Measurements from ENCODE around the gene AMH. TPM values are rescaled to one million over a fixed set of nuclear protein-coding genes. Genes with fewer than 3 reads are reported as not detected.

Gene AMH
- total RNA-seq, 1 donor from 2014 or later, result 0.52 TPM

GRCh38 chr19:2294687-2295335 lies 45.7 kb downstream of the AMH start:
- H3K9me3 ChIP-seq (ENCODE audit: control insufficient read depth in 3 of 3, low read length in 3 of 3), result no peaks in the 10 kb centered on the region
- peaks cover 26 to 37% (median 36%) of the 10 kb centered on the region in 3 donors for H3K27me3 ChIP-seq (ENCODE audit: control insufficient read depth in 3 of 3, insufficient read depth in 3 of 3, low read length in 3 of 3)
- H3K27ac ChIP-seq (ENCODE audit: low read depth, low read length), result peak overlapping the region; percentile 76
- H3K4me1 ChIP-seq (ENCODE audit: control insufficient read depth in 3 of 3, insufficient read depth in 3 of 3, low read length in 3 of 3), result peaks cover 14 to 35% (median 30%) of the 10 kb centered on the region in 3 donors
- no peaks in the 10 kb centered on the region for H3K36me3 ChIP-seq (ENCODE audit: control insufficient read depth in 3 of 3, insufficient read depth in 3 of 3, low read length in 3 of 3)
- peak overlapping the region in 2 of 3 donors; percentile 62 to 65 for H3K9ac ChIP-seq (ENCODE audit: low read depth in 1 of 3, low read length in 3 of 3)
- peak overlapping the region in 2 of 3 donors; percentile 52 to 63 for H3K4me3 ChIP-seq (ENCODE audit: low read length in 3 of 3)

GRCh38 chr19:2296141-2296540 lies 47.0 kb downstream of the AMH start:
- Histone ChIP-seq H3K4me1 (ENCODE audit: control insufficient read depth in 3 of 3, insufficient read depth in 3 of 3, low read length in 3 of 3) (peaks cover 13 to 22% (median 19%) of the 10 kb centered on the region in 3 donors), H3K27ac (ENCODE audit: low read depth, low read length) (no peak overlapping the region), H3K36me3 (ENCODE audit: control insufficient read depth in 3 of 3, insufficient read depth in 3 of 3, low read length in 3 of 3) (no peaks in the 10 kb centered on the region), H3K9me3 (ENCODE audit: control insufficient read depth in 3 of 3, low read length in 3 of 3) (no peaks in the 10 kb centered on the region), H3K9ac (ENCODE audit: low read depth in 1 of 3, low read length in 3 of 3) (no peak overlapping the region), H3K4me3 (ENCODE audit: low read length in 3 of 3) (no peak overlapping the region), H3K27me3 (ENCODE audit: control insufficient read depth in 3 of 3, insufficient read depth in 3 of 3, low read length in 3 of 3) (peaks cover 13 to 30% (median 30%) of the 10 kb centered on the region in 3 donors)

- H3K27me3 ChIP-seq (ENCODE audit: control insufficient read depth in 3 of 3, insufficient read depth in 3 of 3, low read length in 3 of 3), result peaks cover 8 to 19% (median 16%) of the 10 kb centered on the region in 3 donors
- no peak overlapping the region for H3K27ac ChIP-seq (ENCODE audit: low read depth, low read length)
Observed at GRCh38 chr19:2300533-2300932, 51.4 kb downstream of the AMH start.

More at GRCh38 chr19:2300533-2300932, 51.4 kb downstream of the AMH start:
- H3K9ac ChIP-seq (ENCODE audit: low read depth in 1 of 3, low read length in 3 of 3), result no peak overlapping the region
- no peaks in the 10 kb centered on the region for H3K36me3 ChIP-seq (ENCODE audit: control insufficient read depth in 3 of 3, insufficient read depth in 3 of 3, low read length in 3 of 3)
- H3K4me3 ChIP-seq (ENCODE audit: low read length in 3 of 3), result no peak overlapping the region
- H3K4me1 ChIP-seq (ENCODE audit: control insufficient read depth in 3 of 3, insufficient read depth in 3 of 3, low read length in 3 of 3), result peaks cover 3 to 14% (median 5%) of the 10 kb centered on the region in 3 donors
- H3K9me3 ChIP-seq (ENCODE audit: control insufficient read depth in 3 of 3, low read length in 3 of 3), result no peaks in the 10 kb centered on the region

Small RNA genes lying within 50 kb of the gene (small RNA-seq; reads per million reads assigned to genes)
- gene MIR1227, result 0.12 reads per million

Other genes with a start within 250 kb of the AMH start
- gene BTBD2, start 233.6 kb upstream of the AMH start, total RNA-seq, result 28.7 TPM
- 32.4 TPM for gene MKNK2, start 198.1 kb upstream of the AMH start, total RNA-seq
- 12.0 TPM for gene MOB3A, start 153.0 kb upstream of the AMH start, total RNA-seq
- gene IZUMO4, start 152.4 kb upstream of the AMH start, total RNA-seq, result 2.1 TPM
- 33.4 TPM for gene AP3D1, start 97.8 kb upstream of the AMH start, total RNA-seq
- 5.7 TPM for gene DOT1L, start 85.4 kb upstream of the AMH start, total RNA-seq
- gene PLEKHJ1, start 13.0 kb upstream of the AMH start, total RNA-seq, result 63.2 TPM
- gene SF3A2, start 12.5 kb upstream of the AMH start, total RNA-seq, result 37.6 TPM
- gene JSRP1, start 7.1 kb downstream of the AMH start, total RNA-seq, result 79.3 TPM
- gene PEAK3, start 32.9 kb downstream of the AMH start, total RNA-seq, result not detected
- gene LINGO3, start 58.8 kb downstream of the AMH start, total RNA-seq, result not detected
- gene LSM7, start 79.3 kb downstream of the AMH start, total RNA-seq, result 49.1 TPM
- 11.0 TPM for gene SPPL2B, start 79.4 kb downstream of the AMH start, total RNA-seq
- under 0.01 TPM for gene TMPRSS9, start 110.9 kb downstream of the AMH start, total RNA-seq
- 29.7 TPM for gene TIMM13, start 178.3 kb downstream of the AMH start, total RNA-seq
- gene LMNB2, start 207.6 kb downstream of the AMH start, total RNA-seq, result 52.7 TPM
- gene GADD45B, start 226.8 kb downstream of the AMH start, total RNA-seq, result 5.7 TPM